Right lobe of liver (tissue), 6 donors: Measurements from ENCODE around the gene LCNL1. TPM values are rescaled to one million over a fixed set of nuclear protein-coding genes. Genes with fewer than 3 reads are reported as not detected.

Source experiments
- ATAC-seq, 4 donors: fragments of 200-7000 bp; cut with Tn5 transposase; one replicate each; pipeline ENCODE4 v1.9.1; 2020; ENCODE audit warnings: mild to moderate bottlenecking in 4 of 4, moderate library complexity in 4 of 4
- DNase-seq, 3 donors: peaks; one replicate each; pipeline ENCODE4 v3.0.0-alpha.2; 2020
- H3K27ac ChIP-seq, 3 donors: fragments of 200-600 bp; one replicate each; pipeline ENCODE4 v1.8.0; 2022
- H3K27me3 ChIP-seq, 2 donors: fragments of 200-600 bp; one replicate each; pipeline ENCODE4 v1.8.0; 2022
- H3K36me3 ChIP-seq, 4 donors: fragments of 200-600 bp; sonication (generic) in 1 of 4; one replicate each; pipeline versions ENCODE4 v1.5.1 to v1.8.0; 2017 to 2022; ENCODE audit warnings: control low read depth in 1 of 4
- H3K4me1 ChIP-seq, 4 donors: fragments of 200-600 bp; sonication (generic) in 1 of 4; one replicate each; pipeline versions ENCODE4 v1.5.1 to v1.8.0; 2017 to 2022; ENCODE audit warnings: control low read depth in 1 of 4
- H3K4me3 ChIP-seq, 3 donors: fragments of 200-600 bp; one replicate each; pipeline ENCODE4 v1.8.0; 2022
- H3K9me3 ChIP-seq, 4 donors: fragments of 200-600 bp; sonication (generic) in 1 of 4; one replicate each; pipeline versions ENCODE4 v1.5.1 to v1.8.0; 2017 to 2022; ENCODE audit warnings: control low read depth in 1 of 4
- POLR2A ChIP-seq: fragments of 450-650 bp; IDR thresholded peaks from one replicate; pipeline ENCODE4 v1.6.1; 2017; ENCODE audit warnings: antibody characterized with exemption, mild to moderate bottlenecking
- WGBS: methylation state at CpG from one replicate; pipeline ENCODE4 v1.1.6; 2018; ENCODE audit warnings: low coverage, low lambda C conversion rate; ENCODE audit not compliant: insufficient coverage; ENCODE audit errors: missing lambda C conversion rate; 5-methylcytosine and 5-hydroxymethylcytosine counted together
- intact Hi-C, 2 donors: fragments of 100-400 bp; cut with DNase I; formaldehyde crosslinking; loops; one replicate each; pipeline versions ENCODE4 v1.11.2 to v1.14.1; 2022
- total RNA-seq, 6 experiments: library from RNA; depleted of rRNA in 2 of 6; stranded (reverse); fragments of >200 nt in 2 of 6; fragmentation: NEBNext Ultra II Directional in 3 of 6; extraction: Animal tissue kit (Norgen Biotek cat#: 25700) in 3 of 6; gene quantifications; one replicate each; pipeline versions ENCODE4 v1.1.0 to v1.2.4, GENCODE V29; 2016 to 2023
- TF ChIP-seq, protein P1 (sequence below), 4 donors: fragments of 200-600 bp in 3 of 4; fragments of 450-650 bp in 1 of 4; IDR thresholded peaks; one replicate each; pipeline versions ENCODE4 v1.5.1 to v1.8.0; 2016 to 2022; ENCODE audit warnings: antibody characterized with exemption in 4 of 4, mild to moderate bottlenecking in 2 of 4
- donor health status: DM: no; HTN: yes; CAD: no.
- donor health status: DM: no; HTN: no; CAD: no.
- donor health status: DM: no; HTN: no; CAD: no.
- donor health status: DM: no; HTN: yes; CAD: no.
- donor health status: DM: no; HTN: yes; CAD: no.

Gene LCNL1
- total RNA-seq, 6 experiments from 2014 or later = not detected

DNA sequence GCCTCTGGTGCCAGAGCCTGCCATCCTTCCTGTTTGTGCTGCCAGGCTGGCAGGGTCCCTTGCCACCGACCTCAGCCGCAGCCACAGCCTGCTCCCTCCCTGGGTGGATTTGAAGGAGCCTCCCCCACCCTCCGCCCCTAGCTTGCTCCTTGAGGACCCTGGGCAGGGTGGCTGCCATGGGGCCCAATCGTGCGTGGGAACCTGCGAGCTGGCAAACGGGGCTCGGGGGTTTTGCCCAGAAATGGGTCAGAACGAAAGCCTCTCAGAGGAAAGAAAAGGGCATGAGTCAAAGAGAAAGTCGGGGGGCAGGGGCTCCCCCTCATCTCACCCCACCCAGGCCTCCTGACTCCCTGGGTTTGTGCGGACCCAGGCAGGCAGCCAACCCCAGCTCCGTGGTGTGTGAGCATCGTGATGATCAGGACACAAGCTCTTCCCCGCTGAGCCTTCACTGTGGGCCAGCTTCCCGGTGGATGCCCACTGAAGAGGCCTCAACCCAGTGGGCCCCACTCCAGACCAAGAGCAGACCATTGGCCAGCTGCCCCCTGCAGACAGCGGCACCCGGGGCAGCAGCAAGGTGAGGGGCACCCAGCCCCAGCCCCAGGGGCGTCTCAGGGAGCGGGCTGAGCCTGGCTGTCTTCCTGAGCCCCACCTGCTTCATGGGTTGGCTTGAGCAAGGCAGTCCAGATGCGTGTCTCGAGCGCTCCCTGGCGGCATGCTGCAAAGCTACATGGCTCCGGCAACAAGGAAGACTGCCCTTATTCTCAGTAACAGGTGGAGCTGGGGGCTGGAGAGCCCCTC, 52.1 kb downstream of the LCNL1 start:
- TF ChIP-seq, protein P1, sequence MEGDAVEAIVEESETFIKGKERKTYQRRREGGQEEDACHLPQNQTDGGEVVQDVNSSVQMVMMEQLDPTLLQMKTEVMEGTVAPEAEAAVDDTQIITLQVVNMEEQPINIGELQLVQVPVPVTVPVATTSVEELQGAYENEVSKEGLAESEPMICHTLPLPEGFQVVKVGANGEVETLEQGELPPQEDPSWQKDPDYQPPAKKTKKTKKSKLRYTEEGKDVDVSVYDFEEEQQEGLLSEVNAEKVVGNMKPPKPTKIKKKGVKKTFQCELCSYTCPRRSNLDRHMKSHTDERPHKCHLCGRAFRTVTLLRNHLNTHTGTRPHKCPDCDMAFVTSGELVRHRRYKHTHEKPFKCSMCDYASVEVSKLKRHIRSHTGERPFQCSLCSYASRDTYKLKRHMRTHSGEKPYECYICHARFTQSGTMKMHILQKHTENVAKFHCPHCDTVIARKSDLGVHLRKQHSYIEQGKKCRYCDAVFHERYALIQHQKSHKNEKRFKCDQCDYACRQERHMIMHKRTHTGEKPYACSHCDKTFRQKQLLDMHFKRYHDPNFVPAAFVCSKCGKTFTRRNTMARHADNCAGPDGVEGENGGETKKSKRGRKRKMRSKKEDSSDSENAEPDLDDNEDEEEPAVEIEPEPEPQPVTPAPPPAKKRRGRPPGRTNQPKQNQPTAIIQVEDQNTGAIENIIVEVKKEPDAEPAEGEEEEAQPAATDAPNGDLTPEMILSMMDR (IDR thresholded peaks at IDR 0.05) = peak; percentile 89 to 94 (median 89)
- no peak for TF ChIP-seq POLR2A
- no peaks in the 10 kb centered on the region for H3K9me3 ChIP-seq
- DNase-seq = peak; percentile 83 to 90 (median 87)
- no peaks in the 10 kb centered on the region for H3K27me3 ChIP-seq
- no peaks in the 10 kb centered on the region for H3K36me3 ChIP-seq
- H3K27ac ChIP-seq = peak overlapping the region in 1 of 3 donors; percentile 18
- WGBS = 10% methylated on average over 10 of the region's 24 CpGs
- H3K4me1 ChIP-seq = peaks cover 0 to 3% (median 0%) of the 10 kb centered on the region in 4 donors
- peak; percentile 73 to 85 (median 82) for ATAC-seq
- intact Hi-C loops = loop anchor here (5.0 to 10.0 kb wide), 5 partner anchors 83 to 260 kb away; partner anchors contain the start of genes C8G (in 1 of the 2), FBXW5 (in 1 of the 2), LCN12 (in 1 of the 2) and PHPT1 (in 1 of the 2)
- H3K4me3 ChIP-seq = no peak overlapping the region

Other genes with a start within 250 kb of the LCNL1 start
- gene LCN10, start 240.1 kb upstream of the LCNL1 start, total RNA-seq = under 1 TPM in 4 of 6 experiments, not detected in 2; 0.23 to 0.81 (median 0.32) TPM
- gene LCN6, start 234.5 kb upstream of the LCNL1 start, total RNA-seq = under 1 TPM in 2 of 6 experiments, not detected in 4; 0.26 to 0.63 TPM
- gene LCN8, start 224.8 kb upstream of the LCNL1 start, total RNA-seq = not detected
- gene LCN15, start 218.5 kb upstream of the LCNL1 start, total RNA-seq = not detected
- gene TMEM141, start 191.6 kb upstream of the LCNL1 start, total RNA-seq = 100 to 1,000 TPM in 1 of 6 experiments, 10 to 100 TPM in 5; 46.5 to 105 (median 56.7) TPM
- gene CCDC183, start 186.7 kb upstream of the LCNL1 start, total RNA-seq = 1 to 10 TPM in 2 of 6 experiments, under 1 TPM in 3, not detected in 1; 0.43 to 1.2 (median 0.74) TPM
- 10 to 100 TPM in 4 of 6 experiments, 1 to 10 TPM in 2; 8.0 to 14.8 (median 12.4) TPM for gene RABL6, start 175.0 kb upstream of the LCNL1 start, total RNA-seq
- gene AJM1, start 140.5 kb upstream of the LCNL1 start, total RNA-seq = 1 to 10 TPM; 1.7 to 2.8 (median 2.6) TPM
- gene PHPT1, start 133.6 kb upstream of the LCNL1 start, total RNA-seq = 10 to 100 TPM; 30.5 to 66.6 (median 49.3) TPM
- 10 to 100 TPM in 4 of 6 experiments, 1 to 10 TPM in 2; 5.7 to 27.9 (median 22.5) TPM for gene MAMDC4, start 130.6 kb upstream of the LCNL1 start, total RNA-seq
- gene EDF1, start 116.7 kb upstream of the LCNL1 start, total RNA-seq = 100 to 1,000 TPM; 216 to 486 (median 227) TPM
- gene TRAF2, start 96.5 kb upstream of the LCNL1 start, total RNA-seq = 1 to 10 TPM; 5.8 to 8.8 (median 7.1) TPM
- 100 to 1,000 TPM in 3 of 6 experiments, 10 to 100 TPM in 3; 84.0 to 290 (median 97.4) TPM for gene FBXW5, start 38.3 kb upstream of the LCNL1 start, total RNA-seq
- gene C8G, start 37.8 kb upstream of the LCNL1 start, total RNA-seq = 100 to 1,000 TPM; 248 to 755 (median 453) TPM
- gene LCN12, start 30.7 kb upstream of the LCNL1 start, total RNA-seq = 10 to 100 TPM in 5 of 6 experiments, 1 to 10 TPM in 1; 2.7 to 36.4 (median 20.3) TPM
- 10 to 100 TPM in 2 of 6 experiments, 1 to 10 TPM in 4; 4.3 to 21.9 (median 6.0) TPM for gene PTGDS, start 5.5 kb upstream of the LCNL1 start, total RNA-seq
- gene PAXX, start 9.4 kb downstream of the LCNL1 start, total RNA-seq = 10 to 100 TPM; 13.8 to 34.5 (median 23.3) TPM
- gene CLIC3, start 13.6 kb downstream of the LCNL1 start, total RNA-seq = under 1 TPM in 2 of 6 experiments, not detected in 4; 0.37 to 0.51 TPM
- gene ABCA2, start 45.2 kb downstream of the LCNL1 start, total RNA-seq = 10 to 100 TPM; 23.7 to 49.2 (median 34.2) TPM
- under 1 TPM in 2 of 6 experiments, not detected in 4; 0.12 to 0.13 TPM for gene FUT7, start 49.1 kb downstream of the LCNL1 start, total RNA-seq
- 10 to 100 TPM in 5 of 6 experiments, 1 to 10 TPM in 1; 9.3 to 14.9 (median 12.2) TPM for gene NPDC1, start 63.2 kb downstream of the LCNL1 start, total RNA-seq
- gene ENTPD2, start 71.1 kb downstream of the LCNL1 start, total RNA-seq = 1 to 10 TPM in 2 of 6 experiments, under 1 TPM in 4; 0.50 to 2.1 (median 0.80) TPM
- under 1 TPM in 5 of 6 experiments, not detected in 1; 0.05 to 0.43 (median 0.22) TPM for gene SAPCD2, start 87.6 kb downstream of the LCNL1 start, total RNA-seq
- 1 to 10 TPM; 1.3 to 4.9 (median 1.9) TPM for gene UAP1L1, start 94.5 kb downstream of the LCNL1 start, total RNA-seq
- gene MAN1B1, start 104.0 kb downstream of the LCNL1 start, total RNA-seq = 10 to 100 TPM; 24.0 to 39.1 (median 28.8) TPM
- 10 to 100 TPM; 62.2 to 86.2 (median 66.2) TPM for gene DPP7, start 131.7 kb downstream of the LCNL1 start, total RNA-seq
- not detected for gene GRIN1, start 156.2 kb downstream of the LCNL1 start, total RNA-seq
- under 1 TPM in 2 of 6 experiments, not detected in 4; 0.17 to 0.18 TPM for gene LRRC26, start 187.1 kb downstream of the LCNL1 start, total RNA-seq
- gene TMEM210, start 189.1 kb downstream of the LCNL1 start, total RNA-seq = not detected
- 10 to 100 TPM; 16.1 to 36.5 (median 27.9) TPM for gene ANAPC2, start 205.6 kb downstream of the LCNL1 start, total RNA-seq
- gene SSNA1, start 205.7 kb downstream of the LCNL1 start, total RNA-seq = 10 to 100 TPM; 21.5 to 53.3 (median 25.5) TPM
- gene TPRN, start 217.7 kb downstream of the LCNL1 start, total RNA-seq = 10 to 100 TPM; 12.1 to 28.9 (median 18.1) TPM
- gene TMEM203, start 222.7 kb downstream of the LCNL1 start, total RNA-seq = 10 to 100 TPM; 17.7 to 28.0 (median 23.9) TPM
- 1 to 10 TPM; 4.7 to 9.6 (median 7.4) TPM for gene NDOR1, start 222.7 kb downstream of the LCNL1 start, total RNA-seq
- gene RNF208, start 239.2 kb downstream of the LCNL1 start, total RNA-seq = 10 to 100 TPM in 1 of 6 experiments, 1 to 10 TPM in 5; 3.5 to 12.2 (median 4.5) TPM
- gene CYSRT1, start 242.2 kb downstream of the LCNL1 start, total RNA-seq = 1 to 10 TPM in 1 of 6 experiments, under 1 TPM in 4, not detected in 1; 0.20 to 1.2 (median 0.31) TPM
- not detected for gene RNF224, start 244.5 kb downstream of the LCNL1 start, total RNA-seq
- not detected for gene SLC34A3, start 247.9 kb downstream of the LCNL1 start, total RNA-seq